HG03064 (cell line): ENCODE measurements around the gene IDH3G.

Experiments used
- ATAC-seq: cut with Tn5 transposase; IDR thresholded peaks from one replicate; pipeline ENCODE4 v1.9.1; 2021; ENCODE audit warnings: low read depth; ENCODE audit not compliant: unreplicated experiment

IDH3G gene

DNA sequence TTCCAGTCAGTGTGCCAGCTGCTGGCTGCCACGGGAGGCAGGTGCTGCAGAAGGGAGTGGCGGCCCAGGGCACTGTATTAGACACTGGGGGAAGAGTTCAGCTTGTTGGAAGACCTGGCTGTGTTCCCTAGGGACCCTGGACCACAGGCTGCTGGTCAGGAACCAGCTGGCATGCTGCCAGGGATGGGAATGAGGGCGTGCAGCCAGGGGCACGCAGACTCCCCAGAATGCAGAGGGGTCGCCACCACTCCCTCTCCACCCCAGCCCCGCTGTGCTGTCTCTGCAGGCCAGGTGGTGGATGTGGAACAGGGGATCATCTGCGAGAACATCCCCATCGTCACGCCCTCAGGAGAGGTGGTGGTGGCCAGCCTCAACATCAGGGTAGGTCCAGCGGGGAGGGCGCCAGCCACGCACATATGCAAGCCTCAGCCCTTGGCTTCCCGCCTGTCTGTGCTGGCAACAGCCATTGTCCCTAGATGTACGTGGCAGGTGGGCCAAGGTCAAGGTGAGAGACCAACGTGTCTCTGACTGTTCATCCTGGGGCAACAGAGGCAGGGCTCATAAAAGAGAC, 57.2 kb downstream of the IDH3G start:
- ATAC-seq = no peak

DNA sequence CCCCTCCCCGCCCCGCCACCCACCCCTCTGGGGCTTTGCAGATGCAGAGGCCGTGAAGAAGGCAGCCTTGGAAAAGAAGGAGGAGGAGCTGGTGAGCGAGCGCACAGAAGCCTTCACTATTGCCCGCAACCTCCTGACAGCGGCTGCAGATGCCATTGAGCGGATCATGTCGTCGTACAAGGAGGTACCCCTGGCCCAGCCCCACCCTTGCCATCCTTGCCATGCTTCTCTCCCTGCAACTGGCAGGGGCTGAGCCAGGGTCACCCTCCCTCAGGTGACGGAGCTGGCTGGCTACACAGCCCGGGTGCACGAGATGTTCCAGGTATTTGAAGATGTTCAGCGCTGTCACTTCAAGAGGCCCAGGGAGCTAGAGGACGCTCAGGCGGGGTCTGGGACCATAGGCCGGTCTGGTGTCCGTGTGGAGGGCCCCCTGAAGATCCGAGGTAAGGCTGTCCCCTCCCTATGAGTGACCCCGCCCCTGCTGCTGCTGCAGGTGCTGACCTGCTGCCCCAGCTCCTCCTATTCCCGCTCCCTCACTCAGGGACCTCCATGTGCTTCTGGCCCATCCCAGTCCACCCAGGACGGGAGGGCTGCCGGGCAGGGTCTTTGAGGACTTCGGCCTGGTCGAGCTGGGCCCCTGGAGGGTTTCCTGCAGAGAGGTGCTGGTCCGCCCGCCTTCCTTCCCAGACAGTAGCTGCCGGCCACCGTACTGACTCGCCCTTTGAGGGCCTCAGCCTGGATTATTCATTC, 57.9 kb downstream of the IDH3G start:
- no peak for ATAC-seq
